Esophagus muscularis mucosa (tissue), 3 donors: ENCODE data around the gene MXI1.

Experiments used
- POLR2A ChIP-seq: fragments of 450-650 bp; IDR thresholded peaks from one replicate; pipeline ENCODE4 v1.6.1; 2017; ENCODE audit warnings: antibody characterized with exemption, moderate library complexity, mild to moderate bottlenecking, low read depth
- POLR2AphosphoS5 ChIP-seq, 2 donors: sonication (generic); formaldehyde crosslinking; IDR thresholded peaks; one replicate each; pipeline ENCODE4 v1.6.1; 2017; ENCODE audit warnings: antibody characterized with exemption in 2 of 2
- TF ChIP-seq, protein P1 (sequence below), 3 experiments: fragments of 200-600 bp in 2 of 3; fragments of 450-650 bp in 1 of 3; sonication (generic) in 2 of 3; IDR thresholded peaks; one replicate each; pipeline ENCODE4 v1.5.1; 2017 to 2019; ENCODE audit warnings: antibody characterized with exemption in 3 of 3, mild to moderate bottlenecking in 2 of 3, moderate library complexity in 1 of 3

DNA sequence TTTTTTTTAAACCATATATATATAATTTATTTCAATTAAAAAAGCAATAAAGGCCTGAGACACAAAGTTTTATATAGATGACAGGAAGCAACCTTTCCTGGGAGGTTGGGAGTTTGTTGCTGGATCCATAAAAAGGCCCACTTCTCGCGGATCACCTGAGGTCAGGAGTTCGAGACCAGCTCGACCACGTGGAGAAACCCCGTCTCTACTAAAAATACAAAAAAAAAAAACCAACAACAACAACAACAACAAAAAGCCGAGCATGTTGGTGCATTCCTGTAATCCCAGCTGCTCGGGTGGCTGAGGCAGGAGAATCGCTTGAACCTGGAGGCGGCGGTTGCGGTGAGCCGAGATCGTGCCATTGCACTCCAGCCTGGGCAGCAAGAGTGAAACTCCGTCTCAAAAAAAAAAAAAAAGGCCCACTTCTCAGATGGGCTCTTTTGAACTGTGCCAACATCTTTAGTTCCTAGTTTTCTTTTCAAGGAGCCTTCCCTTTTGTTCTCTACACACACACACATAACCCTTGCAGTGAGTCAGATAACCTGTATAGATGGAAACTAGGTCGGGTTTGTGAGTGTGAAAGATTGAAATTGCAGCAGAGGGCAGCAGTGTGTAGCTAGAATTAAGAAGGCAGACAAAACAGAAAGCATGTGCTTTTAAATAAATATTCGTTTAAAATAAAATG is 98.5 kb downstream of the MXI1 start:
- TF ChIP-seq POLR2AphosphoS5 (IDR thresholded peaks at IDR 0.05) (peak; percentile 5 to 17), POLR2A (no peak)
- TF ChIP-seq, protein P1, sequence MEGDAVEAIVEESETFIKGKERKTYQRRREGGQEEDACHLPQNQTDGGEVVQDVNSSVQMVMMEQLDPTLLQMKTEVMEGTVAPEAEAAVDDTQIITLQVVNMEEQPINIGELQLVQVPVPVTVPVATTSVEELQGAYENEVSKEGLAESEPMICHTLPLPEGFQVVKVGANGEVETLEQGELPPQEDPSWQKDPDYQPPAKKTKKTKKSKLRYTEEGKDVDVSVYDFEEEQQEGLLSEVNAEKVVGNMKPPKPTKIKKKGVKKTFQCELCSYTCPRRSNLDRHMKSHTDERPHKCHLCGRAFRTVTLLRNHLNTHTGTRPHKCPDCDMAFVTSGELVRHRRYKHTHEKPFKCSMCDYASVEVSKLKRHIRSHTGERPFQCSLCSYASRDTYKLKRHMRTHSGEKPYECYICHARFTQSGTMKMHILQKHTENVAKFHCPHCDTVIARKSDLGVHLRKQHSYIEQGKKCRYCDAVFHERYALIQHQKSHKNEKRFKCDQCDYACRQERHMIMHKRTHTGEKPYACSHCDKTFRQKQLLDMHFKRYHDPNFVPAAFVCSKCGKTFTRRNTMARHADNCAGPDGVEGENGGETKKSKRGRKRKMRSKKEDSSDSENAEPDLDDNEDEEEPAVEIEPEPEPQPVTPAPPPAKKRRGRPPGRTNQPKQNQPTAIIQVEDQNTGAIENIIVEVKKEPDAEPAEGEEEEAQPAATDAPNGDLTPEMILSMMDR (IDR thresholded peaks at IDR 0.05) = peak; percentile 57 to 80 (median 67)
